Loucy (cell line): ENCODE measurements around the gene SLC26A2.

Source experiments
- H2AFZ ChIP-seq: fragments of 200-600 bp; sonication (generic); 2 replicates; pipeline ENCODE4 v1.6.0; 2016; ENCODE audit warnings: antibody characterized with exemption, mild to moderate bottlenecking, low read length, moderate library complexity
- H3F3A ChIP-seq: fragments of 200-600 bp; 2 replicates; pipeline ENCODE4 v1.6.0; 2016; ENCODE audit warnings: antibody characterized with exemption, low read depth, mild to moderate bottlenecking
- H3K27me3 ChIP-seq: fragments of 200-600 bp; sonication (generic); 2 replicates; pipeline ENCODE4 v1.6.1; 2014; ENCODE audit warnings: low read length, mild to moderate bottlenecking; ENCODE audit not compliant: insufficient read depth, poor library complexity, severe bottlenecking
- H3K36me3 ChIP-seq: fragments of 200-600 bp; sonication (generic); 2 replicates; pipeline ENCODE4 v1.6.1; 2016; ENCODE audit warnings: low read length; ENCODE audit not compliant: insufficient read depth
- H3K4me1 ChIP-seq: fragments of 200-600 bp; sonication (generic); 2 replicates; pipeline ENCODE4 v1.5.1; 2014; ENCODE audit warnings: low read length, mild to moderate bottlenecking; ENCODE audit not compliant: insufficient read depth, poor library complexity, severe bottlenecking
- H3K4me2 ChIP-seq: fragments of 200-600 bp; sonication (generic); 2 replicates; pipeline ENCODE4 v1.6.0; 2014; ENCODE audit warnings: antibody characterized with exemption, low read length, low read depth, mild to moderate bottlenecking; ENCODE audit not compliant: poor library complexity, severe bottlenecking
- H3K4me3 ChIP-seq: fragments of 200-600 bp; sonication (generic); 2 replicates; pipeline ENCODE4 v1.5.1; 2014; ENCODE audit warnings: low read length, mild to moderate bottlenecking, mixed read lengths; ENCODE audit not compliant: poor library complexity, severe bottlenecking
- H3K79me2 ChIP-seq: fragments of 200-600 bp; sonication (generic); 2 replicates; pipeline ENCODE4 v1.6.1; 2014; ENCODE audit warnings: low read length; ENCODE audit not compliant: insufficient read depth
- H3K9ac ChIP-seq: fragments of 200-600 bp; sonication (generic); 2 replicates; pipeline ENCODE4 v1.6.0; 2014; ENCODE audit warnings: mild to moderate bottlenecking, low read depth, low read length, moderate library complexity; ENCODE audit not compliant: poor library complexity, severe bottlenecking
- H3K9me2 ChIP-seq: fragments of 200-600 bp; sonication (generic); replicated peaks from 2 replicates; pipeline ENCODE4 v1.6.1; 2016; ENCODE audit warnings: low read depth, low read length, mixed read lengths
- H3K9me3 ChIP-seq: fragments of 200-600 bp; sonication (generic); 2 replicates; pipeline ENCODE4 v1.6.1; 2014; ENCODE audit warnings: mild to moderate bottlenecking, antibody characterized with exemption, low read length, low read depth; ENCODE audit not compliant: insufficient read depth
- H4K20me1 ChIP-seq: fragments of 200-600 bp; sonication (generic); 2 replicates; pipeline ENCODE4 v1.6.0; 2014; ENCODE audit warnings: antibody characterized with exemption, low read length, mild to moderate bottlenecking; ENCODE audit not compliant: insufficient read depth, poor library complexity, severe bottlenecking
- CTCF ChIP-seq: fragments of 200-600 bp; sonication (generic); conservative IDR thresholded peaks from 2 replicates; pipeline ENCODE4 v1.5.1; 2014; ENCODE audit warnings: mild to moderate bottlenecking, antibody characterized with exemption, low read length
- EZH2phosphoT487 ChIP-seq: fragments of 200-600 bp; IDR thresholded peaks from 2 replicates; pipeline ENCODE4 v1.6.1; 2018; ENCODE audit warnings: antibody characterized with exemption, mild to moderate bottlenecking, moderate library complexity, borderline replicate concordance

Gene SLC26A2

GRCh38 chr5:150000256-150000989, 39.9 kb downstream of the SLC26A2 start, which contains the start of the genes HMGXB3 and TIGD6:
HMGXB3 (plus strand) TSS chr5:150000739; CDS start chr5:150004853, 4,114 bp downstream.
TIGD6 (minus strand) TSS chr5:150000654; CDS start chr5:149996348, 4,306 bp downstream.
- TF ChIP-seq EZH2phosphoT487 (no peak), CTCF (no peak)
- Histone ChIP-seq H3K27me3 (no peaks in the 10 kb centered on the region), H3K4me3 (peak within 1 kb of the TSS; percentile 86), H3K4me2 (peak within 1 kb of the TSS; percentile 95), H3K4me1 (peaks cover 33% of the 10 kb centered on the region), H2AFZ (peak within 1 kb of the TSS; percentile 83), H3K9me3 (no peaks in the 10 kb centered on the region), H3F3A (no peaks in the 10 kb centered on the region), H4K20me1 (peaks cover 34% of the 10 kb centered on the region), H3K36me3 (peaks cover 5% of the 10 kb centered on the region; the same call in 1 of the 2 replicates), H3K79me2 (peaks cover 52% of the 10 kb centered on the region), H3K9ac (peak within 1 kb of the TSS; percentile 89), H3K9me2 (no peaks in the 10 kb centered on the region)

GRCh38 chr5:150000990-150001659, 40.6 kb downstream of the SLC26A2 start:
- peaks cover 12% of the 10 kb centered on the region; the same call in 1 of the 2 replicates for H3K36me3 ChIP-seq
- H3K9me2 ChIP-seq, result no peaks in the 10 kb centered on the region
- TF ChIP-seq CTCF (no peak), EZH2phosphoT487 (no peak)
- no peaks in the 10 kb centered on the region for H3K9me3 ChIP-seq
- no peaks in the 10 kb centered on the region for H3F3A ChIP-seq
- H2AFZ ChIP-seq, result peak overlapping the region; percentile 83
- peaks cover 59% of the 10 kb centered on the region for H3K79me2 ChIP-seq
- peaks cover 40% of the 10 kb centered on the region for H3K4me1 ChIP-seq
- H3K4me2 ChIP-seq, result peak overlapping the region; percentile 90
- H3K4me3 ChIP-seq, result peak overlapping the region; percentile 86
- peaks cover 38% of the 10 kb centered on the region for H4K20me1 ChIP-seq
- no peaks in the 10 kb centered on the region for H3K27me3 ChIP-seq
- peak overlapping the region; percentile 89 for H3K9ac ChIP-seq

- Histone ChIP-seq H4K20me1 (peaks cover 38% of the 10 kb centered on the region), H2AFZ (no peak overlapping the region), H3F3A (no peaks in the 10 kb centered on the region), H3K4me2 (peak overlapping the region; percentile 90), H3K9me2 (no peaks in the 10 kb centered on the region), H3K27me3 (no peaks in the 10 kb centered on the region), H3K4me1 (peaks cover 47% of the 10 kb centered on the region), H3K9ac (peak overlapping the region; percentile 89), H3K36me3 (peaks cover 18% of the 10 kb centered on the region; the same call in 1 of the 2 replicates), H3K4me3 (peak overlapping the region; percentile 86), H3K9me3 (no peaks in the 10 kb centered on the region), H3K79me2 (peaks cover 67% of the 10 kb centered on the region)
- TF ChIP-seq CTCF (peak; percentile 63), EZH2phosphoT487 (no peak)
Measured at GRCh38 chr5:150001660-150002486, 41.3 kb downstream of the SLC26A2 start.
